T-cell (primary cell): Measurements from ENCODE around the gene CD27. TPM values are rescaled to one million over a fixed set of nuclear protein-coding genes. Genes with fewer than 3 reads are reported as not detected.
"Not testable (repeated sequence)": the region's sequence is repeated elsewhere in the genome, so short reads cannot be mapped to it uniquely, and the experiment has no call there.

ENCODE experiments used
- ATAC-seq, 4 experiments: fragments of 200-7000 bp in 3 of 4; fragments of 150-1000 bp in 1 of 4; cut with Tn5 transposase; replicated peaks in 1 of 4; 1 replicate in 3 of 4; 2 replicates in 1 of 4; pipeline ENCODE4 v1.10.0; 2021; ENCODE audit warnings: moderate library complexity in 3 of 4, mild to moderate bottlenecking in 2 of 4, moderate number of reproducible peaks in 1 of 4
- CTCF ChIA-PET, 2 donors: fragments of 300-600 bp; sonication (Branson Sonifier 250); formaldehyde crosslinking; loops; one replicate each; lab custom pipeline; 2022; ENCODE audit warnings: antibody characterized with exemption in 2 of 2; lab: Charles Lee
- POLR2A ChIA-PET, 2 donors: fragments of 300-600 bp; sonication (Branson Sonifier 250); formaldehyde crosslinking; loops; one replicate each; lab custom pipeline; 2022; ENCODE audit warnings: antibody characterized with exemption in 2 of 2; lab: Charles Lee
- DNase-seq, 35 experiments: peaks; one replicate each; pipeline versions ENCODE4 v3.0.0 to v3.0.0-alpha.2; 2013 to 2023
- H3K27ac ChIP-seq: one replicate; pipeline ENCODE4 v1.5.1; 2013; ENCODE audit warnings: low read length
- H3K27me3 ChIP-seq, 2 experiments: replicated peaks in 1 of 2; 1 replicate in 1 of 2; 2 replicates in 1 of 2; pipeline versions ENCODE4 v1.6.1 to v1.7.0; 2013; ENCODE audit warnings: low read length in 1 of 2, mixed read lengths in 1 of 2; ENCODE audit not compliant: control insufficient read depth in 2 of 2, insufficient read depth in 2 of 2; ENCODE audit errors: extremely low read depth in 1 of 2
- H3K36me3 ChIP-seq, 2 donors: 1 replicate in 1 of 2; 2 replicates in 1 of 2; pipeline versions ENCODE4 v1.6.1 to v1.7.0; 2013; ENCODE audit warnings: low read length in 1 of 2; ENCODE audit not compliant: control insufficient read depth in 2 of 2, insufficient read depth in 1 of 2; ENCODE audit errors: extremely low read depth in 1 of 2
- H3K4me1 ChIP-seq, 2 experiments: 1 replicate in 1 of 2; 2 replicates in 1 of 2; pipeline versions ENCODE4 v1.6.1 to v1.7.0; 2013; ENCODE audit warnings: low read length in 2 of 2, mixed read lengths in 1 of 2; ENCODE audit not compliant: insufficient read depth in 2 of 2, control insufficient read depth in 1 of 2; ENCODE audit errors: extremely low read depth in 1 of 2
- H3K4me3 ChIP-seq, 2 donors: 1 replicate in 1 of 2; 2 replicates in 1 of 2; pipeline versions ENCODE4 v1.5.1 to v1.7.0; 2013; ENCODE audit warnings: mild to moderate bottlenecking in 2 of 2, low read length in 1 of 2, moderate library complexity in 1 of 2; ENCODE audit not compliant: control insufficient read depth in 1 of 2; ENCODE audit errors: extremely low read depth in 1 of 2
- H3K9me3 ChIP-seq: 2 replicates; pipeline ENCODE4 v1.7.0; 2013
- H3K27ac Mint-ChIP-seq, 2 donors: one replicate each; pipeline ENCODE4 v1.8.0; 2020 to 2021; ENCODE audit warnings: mild to moderate bottlenecking in 2 of 2, mixed read lengths in 2 of 2
- H3K27me3 Mint-ChIP-seq, 2 donors: one replicate each; pipeline ENCODE4 v1.8.0; 2021 to 2022; ENCODE audit warnings: mixed read lengths in 2 of 2
- H3K36me3 Mint-ChIP-seq: one replicate; pipeline ENCODE4 v1.8.0; 2021; ENCODE audit warnings: mixed read lengths
- H3K4me1 Mint-ChIP-seq, 3 donors: one replicate each; pipeline ENCODE4 v1.8.0; 2020 to 2022; ENCODE audit warnings: mixed read lengths in 3 of 3, mild to moderate bottlenecking in 1 of 3
- H3K4me3 Mint-ChIP-seq, 3 donors: one replicate each; pipeline ENCODE4 v1.8.0; 2020 to 2022; ENCODE audit warnings: mild to moderate bottlenecking in 3 of 3, mixed read lengths in 3 of 3, moderate library complexity in 3 of 3
- H3K9me3 Mint-ChIP-seq, 3 donors: one replicate each; pipeline ENCODE4 v1.8.0; 2020 to 2022; ENCODE audit warnings: mixed read lengths in 3 of 3
- WGBS: methylation state at CpG from one replicate; pipeline ENCODE4 v1.1.5; 2013; ENCODE audit warnings: missing lambda C conversion rate; ENCODE audit not compliant: insufficient coverage; 5-methylcytosine and 5-hydroxymethylcytosine counted together
- total RNA-seq, 35 experiments: library from RNA in 6 of 35; stranded (reverse) in 6 of 35; fragments of 120-200 nt in 1 of 35; gene quantifications; one replicate each; pipeline versions ENCODE4 v1.2.1 to v1.2.4 and lab custom pipeline; 2013 to 2026

The CD27 gene
- total RNA-seq, 5 donors from 2014 or later (not counting 1 experiment from before 2014, with no cell fraction given), result 94.0 to 140 (median 138) TPM

- H3K27me3 Mint-ChIP-seq, result no peaks in the 10 kb centered on the region
- no peaks in the 10 kb centered on the region for H3K27me3 ChIP-seq
- H3K4me3 ChIP-seq, result peak within 1 kb of the TSS; percentile 86 to 93
- H3K4me3 Mint-ChIP-seq, result peak within 1 kb of the TSS; percentile 87 to 93 (median 91)
- peak within 1 kb of the TSS; percentile 83 for H3K27ac ChIP-seq
- peaks cover 24 to 41% of the 10 kb centered on the region in 2 experiments for H3K4me1 ChIP-seq
- CTCF ChIA-PET, result interaction anchor here (0.6 to 1.6 kb wide), 16 partner anchors 8 to 1170 kb away, joined by 3 to 10 read pairs (median 4); partner anchors contain the start of genes MRPL51 (in 1 of the 2), TAPBPL (in 1 of the 2) and ZNF384 (in 1 of the 2)
- ATAC-seq, result peak; percentile 88 to 96 (median 92)
- H3K27ac Mint-ChIP-seq, result peak within 1 kb of the TSS; percentile 92 to 96
- peaks cover 50 to 53% (median 52%) of the 10 kb centered on the region in 3 donors for H3K4me1 Mint-ChIP-seq
- DNase-seq, result peak; percentile 89 to 98 (median 95)
- WGBS, result 0% methylated on average over 60 of the region's 69 CpGs
- POLR2A ChIA-PET, result interaction anchor here (0.6 to 1.8 kb wide), 14 partner anchors 9 to 134 kb away, joined by 3 to 13 read pairs (median 6); partner anchors contain the start of gene MRPL51 (in 1 of the 2)
- no peaks in the 10 kb centered on the region for H3K9me3 ChIP-seq
- H3K9me3 Mint-ChIP-seq, result no peaks in the 10 kb centered on the region
- peaks cover 2 to 13% of the 10 kb centered on the region in 2 donors for H3K36me3 ChIP-seq
- peaks cover 25% of the 10 kb centered on the region for H3K36me3 Mint-ChIP-seq
Observed at GRCh38 chr12:6470375-6471163, 25.8 kb downstream of the CD27 start, which contains the start of gene VAMP1. Gene VAMP1, minus strand, starts transcription at chr12:6470677. Its CDS starts 146 bp downstream, at chr12:6470531.

GRCh38 chr12:6471989-6472360 lies 27.2 kb downstream of the CD27 start:
- Histone ChIP-seq H3K4me1 (peaks cover 16 to 27% of the 10 kb centered on the region in 2 experiments), H3K36me3 (no peaks in the 10 kb centered on the region), H3K27me3 (no peaks in the 10 kb centered on the region), H3K27ac (no peak overlapping the region), H3K9me3 (no peaks in the 10 kb centered on the region), H3K4me3 (no peak overlapping the region)
- ATAC-seq (no peak), DNase-seq (no peak)
- Mint-ChIP-seq H3K27me3 (no peaks in the 10 kb centered on the region), H3K27ac (peak overlapping the region in 1 of 2 donors; percentile 96), H3K9me3 (no peaks in the 10 kb centered on the region), H3K4me1 (peaks cover 36 to 39% (median 38%) of the 10 kb centered on the region in 3 donors), H3K4me3 (peak overlapping the region in 2 of 3 donors; percentile 6 to 28), H3K36me3 (peaks cover 12% of the 10 kb centered on the region)
- ChIA-PET CTCF (no interaction called here), POLR2A (interaction anchor here in 1 of 2 donors (0.7 to 1.2 kb wide), 2 partner anchors 28 to 381 kb away, joined by 4 read pairs; no protein-coding TSS in a partner anchor)
- WGBS, result 100% methylated on average over 1 of the region's 1 CpG

- H3K27ac ChIP-seq, result no peak overlapping the region
- no peak overlapping the region for H3K4me3 Mint-ChIP-seq
- H3K36me3 Mint-ChIP-seq, result peaks cover 8% of the 10 kb centered on the region
- 100% methylated on average over 8 of the region's 11 CpGs for whole genome bisulfite sequencing
- no peaks in the 10 kb centered on the region for H3K36me3 ChIP-seq
- H3K9me3 ChIP-seq, result no peaks in the 10 kb centered on the region
- no peak overlapping the region for H3K4me3 ChIP-seq
- ChIA-PET CTCF (interaction anchor here in 1 of 2 donors (0.5 kb wide), 1 partner anchor 109 kb away, joined by 11 read pairs; no protein-coding TSS in a partner anchor), POLR2A (interaction anchor here in 1 of 2 donors (0.7 kb wide), 1 partner anchor 380 kb away, joined by 4 read pairs; no protein-coding TSS in a partner anchor)
- no peaks in the 10 kb centered on the region for H3K9me3 Mint-ChIP-seq
- ATAC-seq (no peak), DNase-seq (no peak)
- H3K4me1 Mint-ChIP-seq, result peaks cover 30 to 34% (median 33%) of the 10 kb centered on the region in 3 donors
- peaks cover 16 to 26% of the 10 kb centered on the region in 2 experiments for H3K4me1 ChIP-seq
- H3K27me3 Mint-ChIP-seq, result no peaks in the 10 kb centered on the region
- H3K27ac Mint-ChIP-seq, result no peak overlapping the region
- no peaks in the 10 kb centered on the region for H3K27me3 ChIP-seq
Observed at GRCh38 chr12:6472491-6472890, 27.7 kb downstream of the CD27 start.

- H3K4me1 Mint-ChIP-seq, H3K36me3 ChIP-seq, ATAC-seq, H3K27me3 ChIP-seq, H3K27ac Mint-ChIP-seq, H3K4me3 Mint-ChIP-seq, H3K4me3 ChIP-seq, H3K9me3 ChIP-seq, H3K4me1 ChIP-seq, DNase-seq, H3K27ac ChIP-seq, H3K36me3 Mint-ChIP-seq, H3K9me3 Mint-ChIP-seq, CTCF ChIA-PET, H3K27me3 Mint-ChIP-seq, POLR2A ChIA-PET: not testable (repeated sequence)
- WGBS, result 95% methylated on average over 11 of the region's 48 CpGs
Observed at GRCh38 chr12:6475233-6475975, 30.6 kb downstream of the CD27 start.

DNA sequence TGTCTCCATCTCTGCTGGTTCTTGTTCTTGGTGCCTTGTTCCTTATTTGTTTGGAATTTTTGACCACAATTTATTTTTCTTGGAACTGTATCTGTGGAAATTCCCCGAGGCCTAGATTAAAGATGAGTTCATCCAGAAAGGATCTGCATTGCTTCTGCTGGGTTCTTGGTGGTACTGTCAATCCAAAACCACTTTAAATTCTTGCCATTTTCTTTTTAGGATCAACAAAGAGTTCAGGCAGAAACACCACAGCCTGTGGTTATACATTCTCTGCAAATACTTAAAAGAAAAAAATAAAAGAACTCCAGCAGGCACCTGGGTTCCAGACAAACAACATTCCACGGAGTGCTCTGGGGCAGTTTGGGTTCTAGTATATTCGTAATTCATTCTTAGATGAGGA lies 31.7 kb downstream of the CD27 start:
- Mint-ChIP-seq H3K4me3 (no peak overlapping the region), H3K9me3 (no peaks in the 10 kb centered on the region), H3K27me3 (no peaks in the 10 kb centered on the region), H3K27ac (peak overlapping the region in 1 of 2 donors; percentile 17), H3K4me1 (peaks cover 1 to 4% (median 1%) of the 10 kb centered on the region in 3 donors), H3K36me3 (no peaks in the 10 kb centered on the region)
- ATAC-seq (no peak), DNase-seq (no peak)
- Histone ChIP-seq H3K36me3 (no peaks in the 10 kb centered on the region), H3K4me3 (no peak overlapping the region), H3K9me3 (no peaks in the 10 kb centered on the region), H3K4me1 (peaks cover 0 to 2% of the 10 kb centered on the region in 2 experiments), H3K27me3 (no peaks in the 10 kb centered on the region), H3K27ac (no peak overlapping the region)
- WGBS, result 100% methylated on average over 1 of the region's 3 CpGs
- POLR2A ChIA-PET, result no interaction called here
- CTCF ChIA-PET, result interaction anchor here in 1 of 2 donors (0.6 kb wide), 1 partner anchor 20 kb away, joined by 5 read pairs; no protein-coding TSS in a partner anchor
